HG03442 (cell line): ENCODE measurements around the gene TTLL11.
"Not testable (repeated sequence)": the region's sequence is repeated elsewhere in the genome, so short reads cannot be mapped to it uniquely, and the experiment has no call there.

ENCODE experiments used
- ATAC-seq: cut with Tn5 transposase; IDR thresholded peaks from one replicate; pipeline ENCODE4 v1.9.1; 2021; ENCODE audit warnings: mild to moderate bottlenecking, moderate library complexity; ENCODE audit not compliant: unreplicated experiment

The TTLL11 gene

DNA sequence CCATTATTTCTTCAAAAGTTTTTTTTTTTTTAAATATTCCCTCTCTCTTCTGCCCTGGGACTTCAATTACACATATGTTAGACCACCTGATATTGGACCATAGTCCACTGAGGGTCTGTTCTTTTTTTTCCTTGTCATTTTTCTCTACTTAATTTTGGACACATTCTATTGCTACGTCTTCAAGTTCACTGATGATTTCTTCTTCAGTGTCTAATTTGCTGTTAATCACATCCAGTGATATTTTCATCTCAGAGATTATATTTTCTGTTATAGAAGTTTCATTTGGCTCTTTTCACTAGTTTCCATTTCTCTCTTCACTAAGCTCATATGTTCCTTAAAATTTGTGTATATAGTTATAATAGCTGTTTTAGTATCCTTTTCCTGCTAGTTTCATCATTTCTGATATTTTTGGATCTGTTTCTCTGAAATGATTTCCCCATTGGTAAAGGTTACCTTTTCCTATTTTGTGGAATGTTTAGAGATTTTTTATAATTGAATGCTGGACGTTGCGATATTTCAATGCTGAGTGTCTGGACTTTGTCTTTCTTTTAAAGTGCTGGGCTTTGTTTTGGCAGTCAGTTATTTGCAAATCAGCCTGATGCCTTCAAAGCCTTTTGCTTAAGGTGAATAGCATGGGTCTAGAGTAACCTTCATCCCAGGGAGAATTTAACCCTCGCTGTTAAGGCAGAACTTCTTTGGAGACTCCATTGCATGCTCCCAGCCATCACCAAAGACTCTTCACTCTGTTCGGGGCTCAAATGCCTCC lies 111.8 kb downstream of the TTLL11 start:
- no peak for ATAC-seq

DNA sequence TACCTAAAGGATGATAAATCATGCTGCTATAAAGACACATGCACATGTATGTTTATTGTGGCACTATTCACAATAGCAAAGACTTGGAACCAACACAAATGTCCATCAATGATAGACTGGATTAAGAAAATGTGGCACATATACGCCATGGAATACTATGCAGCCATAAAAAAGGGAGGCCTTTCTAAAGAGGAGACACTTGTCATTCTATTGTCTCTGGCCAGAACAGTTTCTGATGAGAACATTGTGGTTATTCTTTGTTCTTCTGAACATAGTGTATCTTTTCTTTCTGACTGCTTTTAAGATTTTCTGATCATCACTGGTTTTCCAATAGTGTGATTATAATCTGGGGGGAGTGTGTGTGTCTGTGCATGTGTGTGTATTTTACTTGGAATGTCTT lies 112.4 kb downstream of the TTLL11 start:
- not testable (repeated sequence) for ATAC-seq

DNA sequence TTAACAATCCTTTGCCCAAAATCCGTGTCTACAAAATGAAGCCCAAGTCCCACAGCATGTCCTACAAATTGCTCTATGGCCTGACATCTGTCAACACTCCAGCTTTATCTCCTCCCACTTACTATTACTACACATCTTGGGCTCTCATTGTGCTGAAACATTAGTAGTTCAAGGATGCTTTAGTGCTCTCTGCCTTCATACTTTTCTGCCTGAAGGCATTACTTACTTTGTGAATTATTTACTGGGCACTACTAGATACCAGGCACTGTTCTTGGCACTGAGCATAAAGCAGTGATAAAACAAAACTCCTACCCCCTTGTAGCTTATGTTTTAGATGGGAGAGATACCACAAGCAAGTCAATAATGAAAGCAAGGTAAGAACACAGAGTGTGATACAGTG lies 113.4 kb downstream of the TTLL11 start:
- no peak for ATAC-seq

GRCh38 chr9:121976751-121977150 lies 116.4 kb downstream of the TTLL11 start:
- no peak for ATAC-seq

DNA sequence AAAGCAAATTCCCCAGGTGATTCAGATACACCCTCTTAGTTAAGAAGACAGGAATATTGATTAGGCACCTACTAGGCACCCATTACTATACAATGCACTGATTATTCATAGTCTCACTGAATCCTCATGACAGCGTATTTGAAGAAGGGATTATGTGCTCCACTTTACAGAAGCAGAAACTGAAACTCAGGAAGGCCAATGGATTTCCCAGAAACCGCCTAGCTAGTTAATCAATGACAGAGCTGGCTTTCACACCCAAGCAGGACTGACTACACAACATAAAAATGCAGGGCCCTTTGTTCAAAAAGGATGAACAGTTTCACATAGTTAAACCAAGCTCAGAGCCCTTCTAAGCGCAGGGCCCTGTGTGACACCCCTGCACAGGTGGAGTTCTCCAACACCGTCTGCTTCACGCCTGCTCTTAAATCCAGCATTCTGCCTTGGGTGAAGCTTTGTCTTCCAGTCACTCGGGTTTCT lies 117.3 kb downstream of the TTLL11 start:
- no peak for ATAC-seq

GRCh38 chr9:121974421-121974820 lies 118.7 kb downstream of the TTLL11 start:
- no peak for ATAC-seq

GRCh38 chr9:121972501-121972981 lies 120.6 kb downstream of the TTLL11 start:
- ATAC-seq = peak; percentile 73

DNA sequence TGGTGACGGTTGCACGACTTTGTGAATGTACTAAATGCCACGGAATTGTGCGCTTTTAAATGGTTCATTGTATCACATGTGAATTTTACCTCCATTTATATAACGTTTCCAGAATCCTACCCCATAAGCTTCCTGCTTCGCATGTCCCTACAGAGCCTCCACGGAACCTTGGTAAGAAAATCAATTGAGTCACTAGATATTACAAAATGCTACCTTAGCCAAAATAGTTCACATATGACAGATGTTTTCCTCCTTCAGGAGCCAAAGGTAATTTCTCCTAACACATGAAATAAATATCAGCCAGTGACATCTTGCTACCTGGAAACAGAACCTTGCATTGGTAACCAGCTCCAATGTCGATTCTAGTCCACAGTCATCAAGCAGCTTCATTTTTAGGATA lies 125.1 kb downstream of the TTLL11 start:
- ATAC-seq = no peak

DNA sequence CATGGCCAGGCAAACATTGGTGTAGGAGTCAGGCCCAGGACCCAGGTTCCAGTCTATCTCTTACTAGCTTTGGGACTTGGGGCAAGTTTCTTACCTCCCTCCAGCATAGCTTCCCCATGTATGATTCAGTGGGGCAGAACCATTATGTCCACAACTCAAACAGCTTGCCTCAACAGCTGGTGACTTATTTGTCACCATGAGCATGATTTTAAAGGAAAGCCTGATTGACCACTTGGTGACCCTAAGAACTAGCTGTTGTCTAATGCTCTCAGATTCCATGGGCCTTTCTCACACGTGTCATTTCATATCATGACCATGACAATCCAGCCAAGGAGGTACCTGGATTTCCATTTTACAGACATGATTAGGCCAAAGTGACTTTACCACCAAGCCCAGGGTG lies 126.4 kb downstream of the TTLL11 start:
- ATAC-seq = no peak

DNA sequence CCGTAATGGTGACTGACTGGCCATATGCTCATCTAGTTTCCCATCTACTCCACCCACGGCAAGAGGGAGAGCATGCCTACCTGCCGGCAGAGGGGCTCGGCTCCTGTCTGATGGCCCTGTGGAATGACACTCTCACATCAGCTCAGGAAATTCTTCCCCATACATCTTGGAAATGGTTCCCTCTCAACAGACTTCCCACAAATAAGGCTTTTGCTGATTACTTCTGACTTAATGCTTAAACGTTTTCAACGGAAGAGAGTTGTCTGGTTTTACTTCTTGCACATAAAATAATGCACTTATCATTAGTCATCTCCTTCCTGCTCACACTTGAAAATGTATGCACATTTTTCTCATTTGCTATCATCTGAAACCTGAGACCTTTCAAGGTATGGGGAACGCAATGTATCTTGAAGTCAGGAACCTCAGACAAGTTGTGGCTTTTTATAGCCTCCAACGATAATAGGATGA lies 129.5 kb downstream of the TTLL11 start:
- no peak for ATAC-seq

- no peak for ATAC-seq
These were observed 130.7 kb downstream of the TTLL11 start for GRCh38 chr9:121962421-121962820.

- ATAC-seq = no peak
These were observed 132.4 kb downstream of the TTLL11 start for GRCh38 chr9:121960665-121961064.

GRCh38 chr9:121958530-121958929 lies 134.6 kb downstream of the TTLL11 start:
- no peak for ATAC-seq

DNA sequence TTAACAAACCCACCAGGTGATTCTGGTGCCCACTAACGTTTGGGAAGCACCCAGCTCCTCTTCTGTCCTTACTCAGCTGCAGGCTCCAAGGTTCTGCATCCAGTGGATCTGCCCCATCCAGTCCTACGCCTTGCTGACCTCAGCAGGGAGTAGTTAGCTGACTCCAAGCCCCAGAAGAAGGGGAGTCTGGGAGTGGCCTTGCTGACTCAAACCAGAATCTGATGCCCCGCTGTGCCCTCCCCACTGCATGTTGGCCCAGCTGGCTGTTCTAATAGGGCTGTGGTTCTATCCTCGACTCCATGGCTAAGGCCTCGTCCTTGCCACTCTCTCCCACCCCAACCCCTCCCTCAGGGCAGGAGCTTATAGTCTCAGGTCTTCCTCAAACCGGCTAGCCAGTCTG lies 136.3 kb downstream of the TTLL11 start:
- ATAC-seq = no peak

GRCh38 chr9:121955649-121956048 lies 137.5 kb downstream of the TTLL11 start:
- no peak for ATAC-seq

DNA sequence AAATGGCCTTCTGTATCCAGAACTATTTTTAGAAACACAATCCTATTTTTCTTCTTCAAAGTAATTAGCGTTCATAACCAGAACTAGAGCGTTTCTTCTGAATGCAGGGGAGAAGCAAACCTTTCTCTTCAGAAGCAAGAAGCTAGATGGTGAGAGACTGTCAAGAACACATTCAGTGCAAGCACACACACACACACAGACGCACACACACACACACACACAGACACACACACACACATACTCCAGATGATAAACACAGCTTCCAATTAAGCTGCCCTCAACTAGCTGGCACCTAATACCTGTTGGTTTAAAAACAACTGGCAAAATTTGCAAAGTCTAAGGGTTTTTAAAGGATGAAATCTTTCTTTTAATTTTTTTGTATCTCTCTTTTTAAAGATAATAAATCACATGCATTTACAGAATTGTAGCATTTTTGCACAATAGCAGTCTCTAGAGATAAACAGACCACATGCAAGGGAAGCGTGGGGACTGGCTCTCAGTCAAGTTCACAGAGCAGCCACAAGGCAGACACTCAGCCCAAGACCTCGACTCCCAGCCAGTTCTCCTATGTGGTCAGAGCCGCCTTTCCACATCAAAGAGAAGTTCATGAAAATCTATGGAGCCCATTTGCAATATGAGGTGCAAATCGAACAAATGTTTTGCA lies 138.5 kb downstream of the TTLL11 start:
- ATAC-seq = no peak

- ATAC-seq = no peak
These were observed 140.5 kb downstream of the TTLL11 start for GRCh38 chr9:121952611-121953010.

DNA sequence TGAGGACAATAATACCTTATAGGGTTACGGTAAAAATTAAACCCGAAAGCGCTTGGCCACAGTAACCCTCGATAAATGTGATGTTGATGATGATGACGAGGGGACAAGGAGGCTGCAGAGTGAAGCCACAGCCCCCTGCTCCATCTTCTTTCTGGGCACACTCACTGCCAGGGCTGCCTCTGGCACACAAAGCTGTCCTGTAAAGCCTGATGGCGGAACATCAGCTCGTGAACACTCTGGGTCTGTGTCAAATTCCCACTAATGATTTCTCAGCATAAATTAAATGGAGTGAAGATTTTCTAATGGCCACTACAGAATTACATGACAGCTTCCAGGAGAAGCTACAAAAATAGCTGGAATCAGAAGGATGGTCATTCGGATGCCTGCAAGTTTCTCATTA lies 142.2 kb downstream of the TTLL11 start:
- ATAC-seq = no peak

DNA sequence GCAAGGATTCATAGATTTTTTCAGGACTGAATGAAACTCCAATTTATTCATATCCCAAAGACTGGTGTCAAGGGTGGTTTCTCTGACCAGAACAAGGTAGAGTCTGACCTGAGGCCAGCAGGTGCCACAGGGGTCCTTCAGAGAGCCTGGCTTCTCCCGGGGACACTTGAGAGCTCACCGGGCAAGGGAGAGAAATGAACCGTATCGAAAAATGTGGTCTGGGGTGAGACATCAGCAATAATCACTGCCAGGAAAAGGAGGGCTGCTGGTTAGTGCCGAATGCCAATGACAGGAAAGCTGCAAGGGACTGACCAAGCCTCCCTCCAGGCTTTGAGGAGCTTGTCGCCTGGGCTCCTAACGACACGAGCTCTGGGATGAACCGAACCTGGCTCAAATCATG lies 142.7 kb downstream of the TTLL11 start:
- no peak for ATAC-seq

- no peak for ATAC-seq
These were observed 143.3 kb downstream of the TTLL11 start for GRCh38 chr9:121949766-121950165.

- ATAC-seq = no peak
These were observed 143.7 kb downstream of the TTLL11 start for GRCh38 chr9:121949364-121949763.

DNA sequence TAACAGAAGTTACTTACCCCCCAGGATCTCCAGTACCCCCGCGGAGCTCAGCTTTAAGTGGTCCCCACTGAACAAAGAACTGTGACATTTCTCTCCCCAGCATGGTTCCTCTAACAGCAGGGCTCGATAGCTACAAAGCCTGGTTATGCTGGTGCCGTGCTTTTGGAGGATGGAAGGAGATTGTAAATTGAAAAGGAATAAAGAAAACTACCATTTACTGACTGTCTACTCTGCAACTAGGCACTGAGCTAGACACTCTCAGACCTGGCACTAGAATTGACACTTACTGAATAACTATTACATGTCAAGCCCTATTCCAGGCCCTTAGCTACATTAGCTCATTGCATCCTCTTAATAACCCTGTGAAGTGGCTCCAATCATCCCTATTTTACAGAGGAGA lies 145.3 kb downstream of the TTLL11 start:
- ATAC-seq = no peak
